G401 (cell line): ENCODE data around the gene TP53I13. TPM values are rescaled to one million over a fixed set of nuclear protein-coding genes. Genes with fewer than 3 reads are reported as not detected.

ENCODE experiments used
- DNase-seq: peaks from one replicate; pipeline ENCODE4 v3.0.0-alpha.2; 2015; ENCODE audit warnings: low spot score
- in situ Hi-C: cut with HindIII; loops from 2 replicates; pipeline ENCODE4 v1.10.0; 2016; ENCODE audit warnings: low sequenced_read_pairs, mixed read lengths
- total RNA-seq: library from RNA; depleted of rRNA; stranded (reverse); fragments of >200 nt; shearing (Covaris generic); gene quantifications from 2 replicates; pipeline ENCODE4 v1.2.3, GENCODE V29; 2014

The TP53I13 gene
- total RNA-seq, 1 experiment from 2014 or later: 72.2 TPM

DNA sequence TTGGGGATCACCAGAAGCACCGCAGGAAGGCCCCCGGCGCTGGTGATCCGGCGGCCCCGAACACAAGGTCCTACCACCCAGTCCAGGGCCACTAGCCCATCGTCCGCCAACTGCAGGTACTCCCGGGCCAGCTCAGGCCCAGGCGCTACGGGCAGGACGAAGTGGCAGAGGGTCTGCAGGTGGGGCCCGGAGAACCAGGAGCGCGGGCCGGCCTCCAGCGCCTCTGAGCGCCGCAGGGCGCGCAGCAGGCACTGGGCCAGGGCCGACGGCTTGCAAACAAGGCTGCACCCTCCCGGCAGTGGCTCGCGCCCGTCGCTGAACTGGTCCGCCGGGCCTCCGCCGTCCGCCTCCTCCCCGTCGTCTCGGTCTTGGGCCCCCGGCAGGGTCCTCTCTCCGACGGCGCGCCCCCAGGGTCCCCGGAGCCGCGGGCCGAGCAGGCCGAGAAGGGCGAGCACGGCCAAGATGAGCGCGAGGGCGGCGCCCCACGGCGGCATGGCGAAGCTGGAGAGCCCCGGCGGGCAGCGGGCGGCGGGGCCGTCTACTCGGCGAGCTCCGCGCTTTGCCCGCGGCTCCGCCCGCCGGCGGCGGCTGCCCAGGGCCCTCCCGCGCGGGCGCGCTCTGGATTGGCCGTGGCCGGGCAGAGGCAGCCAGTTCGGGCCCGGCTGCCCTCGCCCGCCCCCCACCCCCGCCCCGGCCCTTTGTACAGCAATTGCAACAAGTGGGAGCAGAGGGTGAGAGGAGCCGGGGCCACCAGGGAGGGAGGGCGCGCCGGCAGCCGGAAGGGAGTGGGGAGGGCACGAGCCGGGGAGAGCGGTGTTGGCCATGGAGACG is 1.8 kb upstream of the TP53I13 start, which contains the start of gene ABHD15:
TSS of gene ABHD15 (minus strand) at position 565 of the 831 bp plus-strand sequence. CDS start at position 494, 71 bp downstream.
- in situ Hi-C loops: no loop called here
- no peak for DNase-seq

DNA sequence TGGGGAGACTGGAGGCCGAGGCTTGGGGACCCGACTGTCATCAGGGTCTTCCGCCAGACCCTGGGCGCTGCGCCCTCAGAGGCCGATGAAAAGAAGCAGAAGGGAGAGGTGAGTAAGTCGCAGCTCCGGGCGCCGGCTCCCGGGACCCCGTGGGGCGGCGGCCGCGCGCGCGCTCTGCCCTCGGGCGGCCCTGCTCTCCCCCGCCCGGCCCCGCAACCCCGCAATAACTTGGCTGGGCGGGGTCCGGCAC is 1.3 kb upstream of the TP53I13 start:
- DNase-seq: no peak

DNA sequence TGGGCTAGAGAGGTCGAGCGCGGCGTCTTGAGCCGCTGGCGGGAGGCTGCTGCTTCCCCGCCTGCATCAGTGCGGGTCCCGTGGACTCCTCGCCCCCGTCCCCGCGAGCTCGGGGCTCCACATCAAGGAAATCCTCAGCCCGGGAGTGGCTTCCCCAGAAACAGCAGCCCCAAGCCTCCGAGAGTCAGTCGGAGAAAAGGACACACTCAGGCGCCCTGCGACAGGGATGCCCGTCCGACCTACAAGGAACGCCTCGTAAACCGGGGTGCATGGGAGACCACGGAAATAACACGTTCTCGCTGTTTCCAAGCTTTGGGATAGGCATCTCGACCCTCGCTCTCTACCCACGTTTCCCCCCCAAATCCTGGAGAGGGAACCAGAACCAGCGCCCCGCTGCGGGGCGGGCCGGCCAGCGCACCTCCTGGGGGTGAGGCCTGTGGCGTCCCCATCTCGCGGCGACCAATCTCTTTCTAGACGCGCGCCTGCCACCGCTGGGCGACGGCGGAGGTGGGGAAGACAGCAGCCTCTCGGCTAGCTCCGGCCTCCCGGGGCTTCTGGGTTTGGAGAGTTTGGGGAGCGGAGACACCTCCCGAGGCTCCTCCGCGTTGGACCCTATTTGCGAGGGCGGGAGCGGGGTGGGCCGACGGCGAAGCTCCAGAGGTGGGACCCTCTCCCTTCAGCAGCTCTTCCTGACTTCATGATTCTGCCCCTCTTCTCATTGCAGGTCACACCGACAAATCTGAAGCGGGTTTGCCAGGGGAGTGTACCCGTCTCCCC is 759 bp upstream of the TP53I13 start:
- DNase-seq: no peak
- in situ Hi-C loops: no loop called here

More for the DNA sequence above, 1.3 kb upstream of the TP53I13 start:
- in situ Hi-C loops: no loop called here

DNA sequence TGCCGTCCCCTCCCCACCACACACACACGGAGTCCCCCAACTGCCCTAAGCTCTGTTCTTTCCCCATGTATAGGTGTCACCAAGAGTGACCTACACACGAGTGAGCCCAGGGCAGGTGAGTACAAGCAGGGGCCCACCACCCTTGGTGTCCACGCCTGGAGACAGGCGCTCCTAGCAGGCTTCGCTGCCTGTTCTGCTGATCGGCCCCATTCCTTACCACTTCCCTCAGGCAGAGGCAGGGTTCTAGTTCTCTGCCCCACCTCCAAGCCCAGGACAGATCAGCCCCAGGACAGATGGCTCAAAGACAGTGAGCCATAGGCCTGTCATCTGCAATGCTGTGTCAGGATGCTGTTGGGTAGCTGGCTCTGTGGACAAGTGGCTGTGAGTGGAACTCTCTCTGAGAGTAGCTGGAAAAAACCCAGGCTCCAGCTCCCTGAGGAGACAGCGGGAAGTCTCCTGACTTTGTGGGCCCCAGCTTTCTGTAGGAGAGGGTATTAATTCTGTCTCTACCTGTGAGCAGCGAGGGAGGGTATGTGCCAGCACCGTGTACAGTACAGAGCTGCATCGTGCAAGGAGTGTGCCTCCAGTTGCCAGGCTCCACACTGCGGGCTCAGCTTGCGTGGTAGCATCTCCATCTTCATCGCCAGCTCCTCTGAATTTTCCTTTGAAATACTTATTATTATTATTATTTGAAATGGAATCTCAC is 897 bp downstream of the TP53I13 start:
- in situ Hi-C loops: no loop called here
- DNase-seq: no peak

DNA sequence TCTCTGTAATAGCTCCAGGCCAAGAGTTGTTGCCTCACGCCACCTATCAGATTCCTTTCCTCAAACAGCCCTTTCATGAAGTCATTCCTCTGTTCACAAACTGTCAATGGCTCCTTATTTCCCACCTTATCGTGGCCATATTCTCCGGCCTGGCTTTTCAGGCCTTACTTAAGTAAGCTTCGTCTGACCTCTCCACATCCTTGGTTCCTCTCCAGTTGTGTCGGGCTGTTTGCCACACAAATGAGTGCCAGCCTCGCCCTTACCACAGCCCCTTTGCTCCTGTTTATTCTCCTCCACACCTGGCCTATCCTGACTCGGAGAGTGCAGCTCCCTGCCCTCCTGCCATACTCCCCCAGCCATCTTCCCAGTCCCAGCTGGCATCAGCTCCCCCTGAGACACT is 2.0 kb downstream of the TP53I13 start:
- no peak for DNase-seq
- in situ Hi-C loops: no loop called here

DNA sequence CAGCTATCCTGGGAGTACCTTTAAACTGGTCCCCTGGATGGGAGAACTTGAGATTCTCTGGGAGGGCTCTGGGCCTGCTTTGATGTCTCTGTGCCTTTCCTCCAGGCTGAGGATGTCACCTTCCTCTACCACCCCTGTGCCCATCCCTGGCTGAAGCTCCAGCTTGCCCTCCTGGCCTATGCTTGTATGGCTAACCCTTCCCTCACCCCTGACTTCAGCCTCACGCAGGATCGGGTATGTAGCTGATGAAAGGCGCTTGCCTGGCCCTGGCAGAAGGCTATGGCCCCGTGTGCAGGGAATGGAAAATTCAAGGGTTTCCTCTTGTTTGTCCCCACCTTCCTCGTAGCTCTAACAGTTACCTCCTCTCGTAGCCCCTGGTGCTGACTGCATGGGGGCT is 3.0 kb downstream of the TP53I13 start:
- no peak for DNase-seq
- in situ Hi-C loops: no loop called here

DNA sequence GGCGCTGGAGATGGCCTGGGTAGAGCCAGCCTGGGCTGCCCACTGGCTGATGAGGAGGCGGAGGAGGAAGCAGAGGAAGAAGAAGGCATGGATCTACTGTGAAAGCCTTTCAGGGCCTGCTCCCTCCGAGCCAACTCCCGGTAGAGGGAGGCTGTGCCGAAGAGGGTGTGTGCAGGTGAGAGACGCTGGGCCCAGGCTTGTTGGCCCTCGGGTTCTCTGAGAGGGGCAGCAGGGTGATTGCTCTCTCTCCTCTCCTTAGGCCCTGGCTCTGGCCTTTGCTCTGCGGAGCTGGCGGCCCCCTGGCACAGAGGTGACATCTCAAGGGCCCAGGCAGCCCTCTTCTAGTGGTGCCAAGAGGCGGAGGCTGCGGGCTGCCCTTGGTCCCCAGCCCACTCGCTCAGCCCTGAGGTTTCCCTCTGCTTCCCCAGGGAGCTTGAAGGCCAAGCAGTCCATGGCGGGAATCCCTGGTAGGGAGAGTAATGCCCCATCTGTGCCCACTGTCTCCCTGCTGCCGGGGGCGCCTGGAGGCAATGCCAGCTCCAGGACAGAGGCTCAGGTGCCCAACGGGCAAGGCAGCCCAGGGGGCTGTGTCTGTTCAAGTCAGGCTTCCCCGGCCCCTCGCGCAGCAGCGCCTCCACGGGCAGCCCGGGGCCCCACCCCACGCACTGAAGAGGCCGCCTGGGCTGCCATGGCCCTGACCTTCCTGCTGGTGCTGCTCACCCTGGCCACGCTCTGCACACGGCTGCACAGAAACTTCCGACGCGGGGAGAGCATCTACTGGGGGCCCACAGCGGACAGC is 3.6 kb downstream of the TP53I13 start:
- in situ Hi-C loops: no loop called here
- no peak for DNase-seq

DNA sequence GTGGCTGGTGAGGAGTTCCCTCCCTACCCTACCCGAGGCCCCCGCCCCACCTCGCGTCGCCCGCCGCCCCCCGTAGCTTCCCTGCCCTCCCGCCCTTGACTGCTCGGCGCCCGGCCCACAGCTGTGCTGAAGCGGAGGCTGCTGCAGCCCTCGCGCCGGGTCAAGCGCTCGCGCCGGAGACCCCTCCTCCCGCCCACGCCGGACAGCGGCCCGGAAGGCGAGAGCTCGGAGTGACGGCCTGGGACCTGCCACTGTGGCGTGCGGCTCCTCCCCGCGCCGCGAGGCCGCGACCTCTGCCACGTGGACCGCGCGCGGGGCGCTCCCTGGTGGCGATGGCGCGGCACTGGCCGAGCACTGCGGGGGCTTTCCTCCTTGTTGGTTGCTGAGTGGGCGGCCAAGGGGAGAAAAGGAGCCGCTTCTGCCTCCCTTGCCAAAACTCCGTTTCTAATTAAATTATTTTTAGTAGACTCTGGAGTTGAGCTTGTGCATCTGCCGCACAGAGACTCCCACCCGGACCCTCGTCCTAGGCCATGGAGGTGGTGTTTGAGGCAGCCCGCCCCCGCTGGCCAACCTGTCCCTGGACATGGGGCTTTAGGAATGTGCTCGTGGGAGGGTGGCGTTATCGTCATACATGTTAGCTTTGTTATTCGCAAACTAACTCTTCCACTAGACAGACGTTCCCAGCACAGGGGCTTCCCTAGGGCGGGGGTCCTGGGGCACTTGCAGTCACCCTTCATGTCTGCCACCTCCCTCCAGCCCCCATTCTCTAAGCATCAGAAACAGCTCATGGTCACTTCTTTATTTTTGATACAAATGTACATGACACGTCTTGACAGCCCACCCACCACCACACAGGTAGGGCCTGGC is 4.4 kb downstream of the TP53I13 start:
- in situ Hi-C loops: no loop called here

DNA sequence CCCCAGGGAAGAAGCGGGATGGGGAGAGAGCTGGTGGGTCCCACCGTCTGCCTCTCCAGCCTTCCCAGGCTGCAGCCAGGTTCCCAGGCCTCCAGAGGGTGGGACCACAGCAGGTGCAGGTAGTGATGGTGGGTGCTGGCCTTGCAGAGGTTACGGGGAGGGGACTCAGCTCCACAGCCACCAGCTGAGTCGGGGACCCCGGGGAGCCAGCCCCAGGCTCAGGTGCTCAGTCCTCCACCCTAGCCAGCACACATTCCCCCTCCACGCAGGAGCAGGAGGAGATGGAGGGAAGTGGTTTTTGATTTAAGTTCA is 5.0 kb downstream of the TP53I13 start:
- in situ Hi-C loops: no loop called here
- DNase-seq: no peak

More for the DNA sequence above, 4.4 kb downstream of the TP53I13 start:
- DNase-seq: no peak

DNA sequence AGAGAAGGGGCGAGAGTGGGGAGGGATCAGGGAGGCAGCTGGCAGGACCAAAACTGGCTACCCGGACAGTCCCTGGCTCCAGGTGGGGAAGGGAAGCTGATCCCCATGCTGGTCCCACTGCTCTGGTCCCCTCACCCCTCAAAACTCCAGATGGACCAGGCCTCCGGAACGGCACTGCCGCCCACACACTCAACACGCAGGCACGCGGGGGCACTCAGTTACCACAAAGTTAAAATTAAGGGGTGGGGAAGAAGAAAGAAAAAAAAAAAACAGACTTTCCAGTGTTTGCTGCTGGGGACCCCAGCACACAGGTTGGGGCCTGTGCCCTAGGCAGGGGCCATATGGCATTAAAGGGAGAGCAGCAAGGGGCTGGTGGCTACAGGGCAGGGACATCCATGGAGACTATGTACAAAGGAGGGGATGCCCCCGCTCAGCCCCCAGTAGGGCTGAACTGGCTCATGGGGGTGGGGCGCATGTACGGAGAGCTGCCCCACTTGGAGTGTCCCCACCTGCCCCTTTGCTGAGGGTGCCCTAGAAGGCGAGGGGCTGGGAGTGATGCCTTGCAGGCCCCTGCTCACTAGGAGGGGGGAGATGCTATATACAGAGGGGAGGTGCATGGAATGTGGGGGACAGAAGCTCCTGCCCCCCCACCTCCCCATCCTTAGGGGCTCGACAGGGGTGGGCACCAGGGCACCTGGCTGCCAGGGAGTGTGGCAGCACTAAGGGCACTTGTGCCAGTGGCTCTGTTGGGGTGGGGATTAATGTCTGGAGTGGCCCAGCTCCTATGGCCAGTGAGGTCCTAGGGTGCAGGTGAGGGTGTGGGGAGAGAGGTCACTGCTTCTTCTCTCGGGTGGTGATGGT is 5.6 kb downstream of the TP53I13 start:
- in situ Hi-C loops: no loop called here
- DNase-seq: no peak

DNA sequence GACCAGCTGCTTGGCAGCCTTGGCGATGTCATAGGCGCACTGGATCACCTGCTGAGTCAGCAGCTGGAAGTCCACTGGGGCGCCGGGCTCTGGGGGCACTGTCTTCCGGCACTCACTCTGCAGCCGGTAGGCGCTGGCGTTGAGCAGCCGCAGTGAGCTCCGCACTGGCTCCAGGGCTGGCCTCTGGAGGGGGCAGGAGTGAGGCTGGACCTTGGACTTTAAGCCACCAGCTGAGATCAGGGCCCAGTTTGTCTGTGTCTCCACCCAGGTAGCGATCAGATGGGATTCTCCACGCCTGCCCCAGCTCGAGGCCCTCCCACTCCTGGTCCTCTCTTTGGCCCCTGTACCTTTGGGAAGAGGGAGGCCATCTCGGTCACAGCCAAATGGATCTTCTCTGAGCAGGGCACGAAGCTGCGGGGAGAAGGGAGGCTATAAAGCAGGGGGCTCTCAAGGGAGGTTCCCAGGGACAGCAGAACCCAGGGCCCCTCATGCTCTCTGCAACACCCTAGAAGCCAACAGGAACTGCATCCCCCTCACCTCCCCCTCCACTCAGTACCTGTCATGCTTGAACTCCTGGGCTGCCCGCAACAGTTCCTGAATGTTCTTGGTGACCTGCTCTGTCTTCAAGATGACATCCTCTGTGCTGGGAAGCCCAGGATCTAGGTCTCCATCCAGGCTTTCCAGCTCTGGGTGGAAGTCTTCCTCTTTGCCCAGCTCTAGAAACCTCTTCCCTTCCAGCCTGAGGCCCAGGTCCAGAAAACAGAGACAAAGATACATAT is 6.4 kb downstream of the TP53I13 start:
- in situ Hi-C loops: no loop called here
- no peak for DNase-seq

DNA sequence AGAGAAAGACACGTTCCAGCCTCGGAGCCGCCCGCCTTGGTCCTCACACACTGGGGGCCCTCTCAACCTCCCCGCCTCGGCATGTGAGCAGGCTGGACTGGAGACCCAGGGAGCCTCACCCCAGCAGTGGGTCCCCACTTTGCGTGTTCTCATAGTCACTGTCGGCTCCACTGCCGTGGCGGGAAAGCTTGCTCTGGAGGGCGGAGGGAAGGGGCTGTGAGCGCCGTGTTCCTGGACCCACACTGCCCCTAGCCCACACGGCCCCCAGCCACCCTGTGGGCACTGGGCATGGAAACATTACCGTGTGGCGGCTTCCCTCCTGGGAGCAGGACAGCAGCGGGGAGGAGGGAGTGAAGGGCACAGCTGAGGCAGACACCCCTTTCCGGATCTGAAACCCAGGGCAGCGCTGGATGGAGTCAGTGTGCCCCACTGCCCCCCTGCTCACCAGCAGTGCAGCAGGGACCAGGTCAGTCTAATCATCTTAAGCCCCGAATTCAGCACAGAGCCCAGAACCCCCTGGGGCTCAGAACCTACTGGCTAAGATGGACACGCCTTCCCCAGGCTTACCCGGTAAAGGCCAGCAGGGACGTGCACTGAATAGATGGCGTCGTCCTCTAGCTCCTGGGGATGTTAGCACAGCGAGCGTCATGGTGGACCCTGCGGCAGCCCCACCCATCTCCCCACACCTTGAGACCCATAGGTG is 7.2 kb downstream of the TP53I13 start:
- no peak for DNase-seq
- in situ Hi-C loops: no loop called here

DNA sequence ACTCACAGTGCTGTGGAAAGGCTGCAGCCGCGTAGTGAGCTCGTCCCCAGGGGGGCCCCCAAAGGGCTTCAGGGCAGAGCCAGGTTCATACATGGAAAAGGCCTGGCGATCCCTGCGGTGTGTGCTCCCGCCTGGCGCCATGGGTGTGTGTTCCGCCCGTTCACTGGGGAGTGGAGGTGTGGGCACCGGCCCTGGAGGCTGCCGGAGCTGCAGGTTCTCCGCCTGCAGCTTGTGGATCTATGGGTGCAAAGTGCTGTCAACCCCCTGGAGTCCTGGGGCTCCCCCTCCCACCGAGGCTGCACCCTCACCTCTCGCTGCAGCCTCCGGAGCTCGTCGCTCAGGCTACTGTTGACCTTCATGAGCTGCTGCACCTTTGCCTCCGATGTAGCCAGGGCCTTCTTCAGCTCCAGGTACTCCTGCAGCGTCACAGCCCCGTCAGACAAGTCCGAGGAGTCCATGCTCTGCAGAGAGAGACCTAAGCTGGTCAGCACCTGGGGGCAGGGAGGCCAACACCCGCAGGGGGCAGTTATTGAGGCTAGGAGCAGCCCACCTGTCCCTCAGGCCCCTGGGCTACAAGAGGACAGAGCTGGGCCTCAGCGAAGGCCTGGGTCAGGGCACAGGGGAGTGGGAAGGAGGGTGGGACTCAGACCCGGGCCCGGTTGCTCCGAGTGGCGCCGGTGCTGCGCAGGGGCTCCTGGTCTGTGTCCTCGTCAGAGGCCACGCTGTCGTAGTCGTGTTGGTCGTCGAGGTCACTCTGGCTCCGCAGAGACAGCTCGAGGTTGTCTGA is 7.9 kb downstream of the TP53I13 start:
- DNase-seq: no peak
- in situ Hi-C loops: no loop called here

DNA sequence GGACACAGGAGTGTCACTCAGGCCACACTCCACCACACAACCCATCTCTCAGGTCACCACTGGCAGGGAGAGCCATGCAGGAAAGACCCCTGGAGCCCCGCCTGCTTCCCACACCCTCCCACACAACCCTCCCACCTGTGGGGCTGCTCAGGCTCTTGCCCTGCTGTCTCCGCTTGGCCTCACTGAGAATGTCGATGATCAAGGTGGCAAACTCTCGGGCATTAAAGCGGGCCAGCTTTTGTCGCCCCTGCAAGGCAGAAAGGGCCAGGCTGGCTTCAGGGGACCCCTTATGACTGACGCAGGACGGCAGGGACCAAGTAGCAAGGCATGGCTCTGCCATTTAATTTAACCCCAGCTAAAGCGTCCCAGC is 8.5 kb downstream of the TP53I13 start:
- in situ Hi-C loops: no loop called here
- DNase-seq: no peak

DNA sequence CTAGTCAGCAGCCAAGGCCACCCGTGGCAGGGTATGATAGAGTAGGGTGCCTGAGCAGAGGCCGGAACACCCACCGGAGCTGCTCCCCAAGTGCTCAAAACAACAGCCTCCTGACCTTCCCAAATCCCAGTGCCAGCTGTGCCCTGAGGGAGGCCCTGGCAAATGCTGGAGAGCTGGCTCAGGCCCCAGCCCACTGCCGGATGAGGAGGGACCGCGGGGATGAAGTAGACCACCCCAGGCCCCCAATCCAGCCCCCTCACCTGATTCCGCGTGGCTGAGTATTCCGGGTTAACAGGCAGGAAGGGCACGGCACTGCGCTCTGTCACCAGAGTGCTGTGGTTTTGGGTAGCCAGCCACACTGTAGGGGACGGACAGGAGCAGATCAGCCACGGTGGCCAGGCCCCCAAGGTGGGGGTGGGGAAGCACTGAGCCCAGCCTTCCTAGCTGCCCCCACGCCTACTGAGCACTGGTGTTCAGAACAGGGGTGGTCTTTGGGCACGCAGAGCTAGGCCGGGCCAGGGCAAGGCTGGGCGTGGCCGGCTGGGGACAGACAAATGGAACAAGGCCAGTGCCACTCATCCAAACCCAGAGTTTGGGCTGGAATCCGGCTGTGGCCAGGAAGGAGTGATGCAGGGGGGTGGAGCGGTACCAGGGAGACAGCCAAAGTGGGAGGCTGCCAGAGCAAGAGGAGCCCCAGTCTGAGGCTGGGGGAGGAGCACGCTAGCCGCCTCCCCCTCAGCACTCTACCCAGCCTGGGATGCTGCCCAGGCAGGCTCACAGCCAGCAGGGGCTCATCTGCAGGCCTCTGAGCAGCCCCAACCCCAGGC is 9.1 kb downstream of the TP53I13 start:
- in situ Hi-C loops: no loop called here
- no peak for DNase-seq
